IMR-90 (cell line): ENCODE results near the gene EP300. TPM values are rescaled to one million over a fixed set of nuclear protein-coding genes. Genes with fewer than 3 reads are reported as not detected.

Experiments used
- ATAC-seq: fragments of 200-7000 bp; cut with Tn5 transposase; 2 replicates; pipeline ENCODE4 v1.9.1; 2020; ENCODE audit warnings: low read depth, mild to moderate bottlenecking, moderate library complexity
- BruUV-seq: library from RNA; stranded (reverse); fragments of 400-500 nt; replicated peaks from 2 replicates; lab custom pipeline; 2021; lab: Mats Ljungman, UMichigan
- CTCF ChIA-PET: fragments of 300-600 bp; formaldehyde crosslinking; extraction: SDS; loops from one replicate; lab custom pipeline; 2021; ENCODE audit warnings: antibody characterized with exemption; lab: Yijun Ruan, JAX
- POLR2A ChIA-PET: fragments of 300-600 bp; sonication (Branson Sonifier 250); formaldehyde crosslinking; loops from one replicate; lab custom pipeline; 2022; ENCODE audit warnings: antibody characterized with exemption; ENCODE audit not compliant: unreplicated experiment; lab: Charles Lee
- DNase-seq: peaks from one replicate; pipeline ENCODE4 v3.0.0; 2013
- H2AFZ ChIP-seq: replicated peaks from 2 replicates; pipeline ENCODE3; 2013; ENCODE audit warnings: low read length, mild to moderate bottlenecking; ENCODE audit not compliant: poor library complexity
- H2AK5ac ChIP-seq: 2 replicates; pipeline ENCODE4 v1.6.1; 2013; ENCODE audit warnings: low read depth, low read length, inconsistent platforms
- H2AK9ac ChIP-seq: replicated peaks from 2 replicates; pipeline ENCODE3; 2013; ENCODE audit warnings: mild to moderate bottlenecking, low read depth, low read length, moderate library complexity; ENCODE audit not compliant: poor library complexity
- H2BK120ac ChIP-seq: 2 replicates; pipeline ENCODE4 v1.6.1; 2013; ENCODE audit warnings: low read depth, low read length, inconsistent platforms
- H2BK15ac ChIP-seq: 3 replicates; pipeline ENCODE4 v1.6.1; 2013; ENCODE audit warnings: low read depth, low read length, inconsistent platforms
- H2BK20ac ChIP-seq: 2 replicates; pipeline ENCODE4 v1.6.1; 2013; ENCODE audit warnings: low read depth, mild to moderate bottlenecking, inconsistent platforms, low read length, moderate library complexity
- H2BK5ac ChIP-seq: 2 replicates; pipeline ENCODE4 v1.6.1; 2013; ENCODE audit warnings: mild to moderate bottlenecking, low read depth, low read length, inconsistent platforms; ENCODE audit not compliant: poor library complexity, severe bottlenecking
- H3K14ac ChIP-seq: replicated peaks from 2 replicates; pipeline ENCODE4 v1.6.1; 2013; ENCODE audit warnings: low read depth, low read length, inconsistent platforms
- H3K18ac ChIP-seq: 2 replicates; pipeline ENCODE4 v1.6.1; 2013; ENCODE audit warnings: low read depth, low read length, control low read depth
- H3K23ac ChIP-seq: 2 replicates; pipeline ENCODE4 v1.6.1; 2013; ENCODE audit warnings: low read depth, low read length, inconsistent platforms
- H3K27ac ChIP-seq: 2 replicates; pipeline ENCODE4 v1.5.1; 2013; ENCODE audit warnings: mild to moderate bottlenecking, control low read depth, low read length; ENCODE audit not compliant: insufficient read depth
- H3K27me3 ChIP-seq: 2 replicates; pipeline ENCODE4 v1.6.1; 2013; ENCODE audit warnings: low read length; ENCODE audit not compliant: control insufficient read depth, insufficient read depth
- H3K36me3 ChIP-seq: 2 replicates; pipeline ENCODE4 v1.6.1; 2013; ENCODE audit warnings: low read length, mixed read lengths; ENCODE audit not compliant: control insufficient read depth, insufficient read depth
- H3K4ac ChIP-seq: 2 replicates; pipeline ENCODE4 v1.6.1; 2013; ENCODE audit warnings: low read depth, low read length, inconsistent platforms
- H3K4me1 ChIP-seq: 2 replicates; pipeline ENCODE4 v1.6.1; 2013; ENCODE audit warnings: low read length, mixed read lengths; ENCODE audit not compliant: control insufficient read depth, insufficient read depth
- H3K4me2 ChIP-seq: 2 replicates; pipeline ENCODE4 v1.6.1; 2013; ENCODE audit warnings: low read depth, mild to moderate bottlenecking, control low read depth, low read length, moderate library complexity
- H3K4me3 ChIP-seq: 2 replicates; pipeline ENCODE4 v1.5.1; 2013; ENCODE audit warnings: low read depth, mild to moderate bottlenecking, control low read depth, low read length, moderate library complexity; ENCODE audit not compliant: insufficient read depth
- H3K56ac ChIP-seq: 2 replicates; pipeline ENCODE4 v1.6.1; 2013; ENCODE audit warnings: low read length, inconsistent platforms; ENCODE audit not compliant: insufficient read depth; ENCODE audit errors: extremely low read depth
- H3K79me1 ChIP-seq, 2 experiments: 2 replicates each; pipeline ENCODE4 v1.6.1; 2013; ENCODE audit warnings: low read length in 2 of 2, inconsistent platforms in 1 of 2, low read depth in 1 of 2
- H3K9ac ChIP-seq: 2 replicates; pipeline ENCODE4 v1.6.1; 2013; ENCODE audit warnings: low read depth, low read length, control low read depth
- H3K9me1 ChIP-seq: 2 replicates; pipeline ENCODE4 v1.6.1; 2013; ENCODE audit warnings: low read length, inconsistent platforms; ENCODE audit not compliant: insufficient read depth
- H3K9me3 ChIP-seq: 2 replicates; pipeline ENCODE4 v1.6.1; 2013; ENCODE audit warnings: low read length; ENCODE audit not compliant: control insufficient read depth, insufficient read depth
- H4K20me1 ChIP-seq: 2 replicates; pipeline ENCODE4 v1.6.1; 2013; ENCODE audit warnings: low read length, inconsistent platforms; ENCODE audit not compliant: insufficient read depth
- H4K5ac ChIP-seq: 2 replicates; pipeline ENCODE4 v1.6.1; 2013; ENCODE audit warnings: mild to moderate bottlenecking, low read depth, low read length, control low read depth
- H4K8ac ChIP-seq, 2 experiments: 2 replicates each; pipeline ENCODE4 v1.6.1; 2013; ENCODE audit warnings: low read depth in 2 of 2, low read length in 2 of 2, control low read depth in 1 of 2, inconsistent platforms in 1 of 2
- H4K91ac ChIP-seq: 2 replicates; pipeline ENCODE4 v1.6.1; 2013; ENCODE audit warnings: low read depth, low read length, inconsistent platforms; ENCODE audit not compliant: insufficient read depth
- BHLHE40 ChIP-seq: fragments of 150-350 bp; IDR thresholded peaks from 2 replicates; pipeline ENCODE4 v1.6.1; 2016; ENCODE audit warnings: mild to moderate bottlenecking, low read depth, low read length
- CEBPB ChIP-seq: IDR thresholded peaks from 2 replicates; pipeline ENCODE4 v1.6.1; 2012; ENCODE audit warnings: low read depth, low read length, improper control_type of control experiment
- CHD1 ChIP-seq: IDR thresholded peaks from 2 replicates; pipeline ENCODE4 v1.6.1; 2012; ENCODE audit warnings: low read depth, low read length, improper control_type of control experiment
- CTCF ChIP-seq: conservative IDR thresholded peaks from 2 replicates; pipeline ENCODE4 v1.5.1; 2012; ENCODE audit warnings: mild to moderate bottlenecking, low read depth, low read length, improper control_type of control experiment
- FOS ChIP-seq: fragments of 150-350 bp; IDR thresholded peaks from 2 replicates; pipeline ENCODE4 v1.6.1; 2016; ENCODE audit warnings: low read depth, low read length
- MAFK ChIP-seq: IDR thresholded peaks from 2 replicates; pipeline ENCODE4 v1.6.1; 2012; ENCODE audit warnings: low read depth, low read length, improper control_type of control experiment
- MAZ ChIP-seq: IDR thresholded peaks from 2 replicates; pipeline ENCODE4 v1.6.1; 2012; ENCODE audit warnings: low read depth, mild to moderate bottlenecking, low read length, improper control_type of control experiment, moderate library complexity, borderline replicate concordance
- MXI1 ChIP-seq: IDR thresholded peaks from 2 replicates; pipeline ENCODE4 v1.6.1; 2012; ENCODE audit warnings: low read depth, mild to moderate bottlenecking, low read length, moderate library complexity, borderline replicate concordance
- NFE2L2 ChIP-seq: fragments of 150-350 bp; IDR thresholded peaks from 2 replicates; pipeline ENCODE4 v1.6.1; 2016; ENCODE audit warnings: low read depth, mild to moderate bottlenecking, low read length
- POLR2A ChIP-seq: IDR thresholded peaks from 2 replicates; pipeline ENCODE4 v1.6.1; 2012; ENCODE audit warnings: mild to moderate bottlenecking, low read depth, low read length
- RAD21 ChIP-seq: IDR thresholded peaks from 2 replicates; pipeline ENCODE4 v1.6.1; 2012; ENCODE audit warnings: low read length, improper control_type of control experiment
- RCOR1 ChIP-seq: IDR thresholded peaks from 2 replicates; pipeline ENCODE4 v1.6.1; 2012; ENCODE audit warnings: mild to moderate bottlenecking, low read length, improper control_type of control experiment; ENCODE audit not compliant: insufficient replicate concordance
- RFX5 ChIP-seq: IDR thresholded peaks from 2 replicates; pipeline ENCODE4 v1.8.0; 2012; ENCODE audit warnings: low read depth, mild to moderate bottlenecking, low read length, moderate library complexity
- SMC3 ChIP-seq: fragments of 150-350 bp; IDR thresholded peaks from 2 replicates; pipeline ENCODE4 v1.6.1; 2016; ENCODE audit warnings: low read depth, mild to moderate bottlenecking, antibody characterized with exemption, low read length, moderate library complexity
- WGBS, 2 experiments: methylation state at CpG; one replicate each; pipeline versions ENCODE4 v1.1.5 to v1.1.7; 2013; ENCODE audit warnings: missing lambda C conversion rate in 2 of 2; ENCODE audit not compliant: insufficient read length in 1 of 2; ENCODE audit errors: extremely low coverage in 2 of 2; 5-methylcytosine and 5-hydroxymethylcytosine counted together
- dilution Hi-C: fragments of 300-500 bp; cut with HindIII; formaldehyde crosslinking; loops from one replicate; pipeline ENCODE4 v1.14.3; 2018; ENCODE audit warnings: low sequenced_read_pairs; ENCODE audit not compliant: unreplicated experiment
- in situ Hi-C: fragments of 300-500 bp; cut with MboI; formaldehyde crosslinking; loops from 3 replicates; pipeline ENCODE4 v1.14.3; 2019; ENCODE audit warnings: low sequenced_read_pairs, inconsistent platforms, mixed read lengths
- intact Hi-C: fragments of 100-400 bp; cut with micrococcal nuclease; formaldehyde crosslinking; loops from 2 replicates; pipeline ENCODE4 v1.10.0; 2022
- polyA plus RNA-seq, 3 experiments: library from polyadenylated mRNA; depleted of rRNA; stranded (reverse); fragments of >200 nt; gene quantifications; 2 replicates each; pipeline ENCODE4 v1.2.3, GENCODE V29; 2012; ENCODE audit warnings: low replicate concordance in 1 of 3
- total RNA-seq: library from RNA; depleted of rRNA; stranded (reverse); fragments of >200 nt; gene quantifications from 2 replicates; pipeline ENCODE4 v1.2.3, GENCODE V29; 2012
- TF ChIP-seq, protein P1 (sequence below): fragments of 150-350 bp; IDR thresholded peaks from 2 replicates; pipeline ENCODE4 v1.6.1; 2016; ENCODE audit warnings: low read depth, mild to moderate bottlenecking, low read length, moderate library complexity, borderline replicate concordance
- TF ChIP-seq, protein P2 (sequence below): fragments of 150-350 bp; IDR thresholded peaks from 2 replicates; pipeline ENCODE4 v1.6.1; 2017; ENCODE audit warnings: mild to moderate bottlenecking, antibody characterized with exemption, low read length, low read depth

The EP300 gene
- total and polyA plus RNA-seq, 2 of the 4 experiments (the other 2 are of a cell fraction) = 23.3 to 27.4 TPM

- DNase-seq (no peak), ATAC-seq (no peak)
- H2AFZ ChIP-seq = no peak overlapping the region
- peaks cover 12% of the 10 kb centered on the region for H3K9me1 ChIP-seq
- H3K9ac ChIP-seq = no peak overlapping the region
- ChIA-PET POLR2A (no interaction called here), CTCF (interaction anchor here (0.6 kb wide), 1 partner anchor 27 kb away, joined by 3 read pairs; no protein-coding TSS in a partner anchor)
- TF ChIP-seq RAD21 (no peak), CTCF (no peak), MXI1 (no peak), SMC3 (no peak), MAFK (no peak), BHLHE40 (no peak), NFE2L2 (no peak), FOS (no peak), MAZ (no peak), CHD1 (no peak), POLR2A (no peak), RCOR1 (no peak), RFX5 (no peak), CEBPB (no peak)
- TF ChIP-seq, protein P1, sequence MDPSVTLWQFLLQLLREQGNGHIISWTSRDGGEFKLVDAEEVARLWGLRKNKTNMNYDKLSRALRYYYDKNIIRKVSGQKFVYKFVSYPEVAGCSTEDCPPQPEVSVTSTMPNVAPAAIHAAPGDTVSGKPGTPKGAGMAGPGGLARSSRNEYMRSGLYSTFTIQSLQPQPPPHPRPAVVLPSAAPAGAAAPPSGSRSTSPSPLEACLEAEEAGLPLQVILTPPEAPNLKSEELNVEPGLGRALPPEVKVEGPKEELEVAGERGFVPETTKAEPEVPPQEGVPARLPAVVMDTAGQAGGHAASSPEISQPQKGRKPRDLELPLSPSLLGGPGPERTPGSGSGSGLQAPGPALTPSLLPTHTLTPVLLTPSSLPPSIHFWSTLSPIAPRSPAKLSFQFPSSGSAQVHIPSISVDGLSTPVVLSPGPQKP = no peak
- TF ChIP-seq, protein P2, sequence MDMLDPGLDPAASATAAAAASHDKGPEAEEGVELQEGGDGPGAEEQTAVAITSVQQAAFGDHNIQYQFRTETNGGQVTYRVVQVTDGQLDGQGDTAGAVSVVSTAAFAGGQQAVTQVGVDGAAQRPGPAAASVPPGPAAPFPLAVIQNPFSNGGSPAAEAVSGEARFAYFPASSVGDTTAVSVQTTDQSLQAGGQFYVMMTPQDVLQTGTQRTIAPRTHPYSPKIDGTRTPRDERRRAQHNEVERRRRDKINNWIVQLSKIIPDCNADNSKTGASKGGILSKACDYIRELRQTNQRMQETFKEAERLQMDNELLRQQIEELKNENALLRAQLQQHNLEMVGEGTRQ = no peak
- H4K5ac ChIP-seq = no peak overlapping the region
- H4K8ac ChIP-seq = no peak overlapping the region
- H3K4me2 ChIP-seq = no peak overlapping the region
- in situ Hi-C loops = no loop called here
- H2AK5ac ChIP-seq = no peak overlapping the region
- no peak overlapping the region for H3K4me3 ChIP-seq
- no peak overlapping the region for H2BK20ac ChIP-seq
- H3K79me1 ChIP-seq = peaks cover 15 to 65% of the 10 kb centered on the region in 2 experiments
- H3K9me3 ChIP-seq = no peaks in the 10 kb centered on the region
- no TSS peak for BruUV-seq
- no peak overlapping the region for H3K18ac ChIP-seq
- no peak overlapping the region for H2BK120ac ChIP-seq
- H3K14ac ChIP-seq = no peak overlapping the region
- H3K23ac ChIP-seq = no peak overlapping the region
- no peak overlapping the region for H2BK5ac ChIP-seq
- no peak overlapping the region for H3K4ac ChIP-seq
- WGBS, 2 experiments = 95% methylated on average over 4 of the region's 10 CpGs; no CpG with 5 or more reads in 1 of the 2 experiments
- H2AK9ac ChIP-seq = no peak overlapping the region
- H3K27ac ChIP-seq = no peak overlapping the region
- no peaks in the 10 kb centered on the region for H3K27me3 ChIP-seq
- intact Hi-C loops = no loop called here
- H4K20me1 ChIP-seq = peaks cover 83% of the 10 kb centered on the region
- H3K56ac ChIP-seq = no peak overlapping the region
- dilution Hi-C loops = no loop called here
- no peak overlapping the region for H4K91ac ChIP-seq
- H3K4me1 ChIP-seq = peaks cover 7% of the 10 kb centered on the region
- no peak overlapping the region for H2BK15ac ChIP-seq
- peaks cover 12% of the 10 kb centered on the region for H3K36me3 ChIP-seq
Measured at GRCh38 chr22:41110968-41111367, 18.6 kb downstream of the EP300 start.
